ENCODE results near the gene THRB. TPM values are rescaled to one million over a fixed set of nuclear protein-coding genes. Genes with fewer than 3 reads are reported as not detected.

Gene THRB
- total and polyA plus RNA-seq, 8 donors = 2.1 to 12.4 (median 7.8) TPM

- ATAC-seq (peak in 2 of 4 donors; percentile 41 to 46), FAIRE-seq (no peak), DNase-seq (no peak)
- no peak overlapping the region for H3K27ac ChIP-seq
- no peaks in the 10 kb centered on the region for H3K4me1 ChIP-seq
- no peak for TF ChIP-seq CTCF (IDR thresholded peaks at IDR 0.05)
- no peaks in the 10 kb centered on the region for H3K27me3 ChIP-seq
- H3K9me3 ChIP-seq = no peaks in the 10 kb centered on the region
- H3K36me3 ChIP-seq = no peaks in the 10 kb centered on the region
- H3K4me3 ChIP-seq = no peak overlapping the region
- intact Hi-C loops (cut with DNase I) = no loop called here
- WGBS, 2 donors = 51 to 54% methylated on average over 2 of the region's 2 CpGs
Measured at GRCh38 chr3:24069045-24069444, 425.6 kb downstream of the THRB start.

- FAIRE-seq (no peak), ATAC-seq (no peak), DNase-seq (no peak)
- no peaks in the 10 kb centered on the region for H3K9me3 ChIP-seq
- WGBS, 2 donors = 74 to 75% methylated on average over 3 of the region's 3 CpGs
- no peak overlapping the region for H3K27ac ChIP-seq
- H3K4me3 ChIP-seq = no peak overlapping the region
- TF ChIP-seq CTCF (IDR thresholded peaks at IDR 0.05) = no peak
- no peaks in the 10 kb centered on the region for H3K27me3 ChIP-seq
- no peaks in the 10 kb centered on the region for H3K36me3 ChIP-seq
- intact Hi-C loops (cut with DNase I) = no loop called here
- H3K4me1 ChIP-seq = no peaks in the 10 kb centered on the region
Measured at GRCh38 chr3:24067483-24067882, 427.2 kb downstream of the THRB start.

Small RNA genes within 50 kb of the gene (microRNA-seq; reads per million reads assigned to microRNA genes)
- 0 reads per million in 2 donors for gene MIR4792
